ENCODE results near the gene TMEM191C.
"Not testable (repeated sequence)": the region's sequence is repeated elsewhere in the genome, so short reads cannot be mapped to it uniquely, and the experiment has no call there.

Gene TMEM191C

GRCh38 chr22:21487723-21488122 lies 20.5 kb downstream of the TMEM191C start:
- DNase-seq: not testable (repeated sequence)

GRCh38 chr22:21489149-21489680 lies 22.0 kb downstream of the TMEM191C start:
- DNase-seq: not testable (repeated sequence)

- not testable (repeated sequence) for DNase-seq
Observed at GRCh38 chr22:21490556-21490955, 23.4 kb downstream of the TMEM191C start.

GRCh38 chr22:21492271-21492670 lies 25.1 kb downstream of the TMEM191C start:
- DNase-seq: not testable (repeated sequence)

GRCh38 chr22:21493789-21494782 lies 26.9 kb downstream of the TMEM191C start:
- not testable (repeated sequence) for DNase-seq

GRCh38 chr22:21497984-21498383 lies 30.8 kb downstream of the TMEM191C start:
- not testable (repeated sequence) for DNase-seq

- DNase-seq: not testable (repeated sequence)
Observed at GRCh38 chr22:21498489-21498888, 31.3 kb downstream of the TMEM191C start.

- not testable (repeated sequence) for DNase-seq
Observed at GRCh38 chr22:21499623-21500506, 32.7 kb downstream of the TMEM191C start.

GRCh38 chr22:21510397-21510796 lies 43.2 kb downstream of the TMEM191C start:
- not testable (repeated sequence) for DNase-seq

- DNase-seq: not testable (repeated sequence)
Observed at GRCh38 chr22:21512022-21512421, 44.8 kb downstream of the TMEM191C start.

GRCh38 chr22:21514117-21514516 lies 46.9 kb downstream of the TMEM191C start:
- DNase-seq: not testable (repeated sequence)

GRCh38 chr22:21515234-21515633 lies 48.0 kb downstream of the TMEM191C start:
- not testable (repeated sequence) for DNase-seq

- not testable (repeated sequence) for DNase-seq
Observed at GRCh38 chr22:21516522-21516921, 49.3 kb downstream of the TMEM191C start.

- not testable (repeated sequence) for DNase-seq
Observed at GRCh38 chr22:21516970-21517764, 50.0 kb downstream of the TMEM191C start.

All from midbrain (tissue), 1 donor.